HG03571 (cell line): ENCODE measurements around the gene CLIC6.
"Not testable (repeated sequence)": the region's sequence is repeated elsewhere in the genome, so short reads cannot be mapped to it uniquely, and the experiment has no call there.

Experiments
- ATAC-seq: cut with Tn5 transposase; IDR thresholded peaks from one replicate; pipeline ENCODE4 v1.9.1; 2021; ENCODE audit not compliant: unreplicated experiment

Gene CLIC6

GRCh38 chr21:34651642-34652041, 17.2 kb upstream of the CLIC6 start:
- ATAC-seq: no peak

- ATAC-seq: no peak
Measured at GRCh38 chr21:34653522-34653921, 15.3 kb upstream of the CLIC6 start.

GRCh38 chr21:34661848-34662247, 6.9 kb upstream of the CLIC6 start:
- ATAC-seq: no peak

GRCh38 chr21:34667761-34668160, 1.0 kb upstream of the CLIC6 start:
- no peak for ATAC-seq

GRCh38 chr21:34669149-34669879, 520 bp downstream of the CLIC6 start:
- ATAC-seq: no peak

- ATAC-seq: not testable (repeated sequence)
Measured at GRCh38 chr21:34669880-34670219, 1.1 kb downstream of the CLIC6 start.

GRCh38 chr21:34670220-34670961, 1.6 kb downstream of the CLIC6 start:
- no peak for ATAC-seq

GRCh38 chr21:34670962-34671348, 2.2 kb downstream of the CLIC6 start:
- no peak for ATAC-seq

GRCh38 chr21:34671462-34671861, 2.7 kb downstream of the CLIC6 start:
- ATAC-seq: no peak

GRCh38 chr21:34671891-34672290, 3.1 kb downstream of the CLIC6 start:
- no peak for ATAC-seq

- no peak for ATAC-seq
Measured at GRCh38 chr21:34673006-34673405, 4.2 kb downstream of the CLIC6 start.

- ATAC-seq: no peak
Measured at GRCh38 chr21:34674468-34674867, 5.7 kb downstream of the CLIC6 start.

- ATAC-seq: no peak
Measured at GRCh38 chr21:34675871-34676270, 7.1 kb downstream of the CLIC6 start.

GRCh38 chr21:34679051-34679450, 10.3 kb downstream of the CLIC6 start:
- ATAC-seq: no peak

GRCh38 chr21:34684174-34684876, 15.5 kb downstream of the CLIC6 start:
- no peak for ATAC-seq

GRCh38 chr21:34687065-34687464, 18.3 kb downstream of the CLIC6 start:
- no peak for ATAC-seq

- ATAC-seq: no peak
Measured at GRCh38 chr21:34687745-34688144, 19.0 kb downstream of the CLIC6 start.

GRCh38 chr21:34688145-34688544, 19.4 kb downstream of the CLIC6 start:
- ATAC-seq: no peak

- ATAC-seq: no peak
Measured at GRCh38 chr21:34688715-34689114, 19.9 kb downstream of the CLIC6 start.

GRCh38 chr21:34690041-34690792, 21.4 kb downstream of the CLIC6 start:
- no peak for ATAC-seq

GRCh38 chr21:34690793-34691175, 22.0 kb downstream of the CLIC6 start:
- ATAC-seq: no peak
